H1 (cell line): ENCODE results near the gene RNFT2. TPM values are rescaled to one million over a fixed set of nuclear protein-coding genes. Genes with fewer than 3 reads are reported as not detected.

Source experiments
- CTCF ChIA-PET: fragments of 300-600 bp; sonication (Branson Sonifier 250); formaldehyde crosslinking; loops from one replicate; lab custom pipeline; 2021; ENCODE audit not compliant: partially characterized antibody; lab: Charles Lee
- POLR2A ChIA-PET: fragments of 300-600 bp; sonication (Branson Sonifier 250); formaldehyde crosslinking; loops from one replicate; lab custom pipeline; 2021; ENCODE audit warnings: inconsistent platforms; ENCODE audit not compliant: partially characterized antibody; lab: Charles Lee
- DNase-seq, 2 experiments: peaks; one replicate each; pipeline versions ENCODE4 v3.0.0 to v3.0.0-alpha.2; 2010 to 2022; ENCODE audit warnings: low spot score in 2 of 2, low read depth in 1 of 2, mixed read lengths in 1 of 2
- FAIRE-seq: peaks from 2 replicates; lab custom pipeline; 2011; peaks lifted over from hg19 to GRCh38; lab: Jason Lieb, UNC
- H2AFZ ChIP-seq: 2 replicates; pipeline ENCODE4 v1.8.1; 2012; ENCODE audit warnings: low read length, inconsistent platforms
- H2AK5ac ChIP-seq: 2 replicates; pipeline ENCODE4 v1.6.1; 2013; ENCODE audit warnings: low read depth, low read length
- H2BK120ac ChIP-seq: replicated peaks from 2 replicates; pipeline ENCODE3; 2013; ENCODE audit warnings: low read depth, low read length, inconsistent platforms
- H2BK12ac ChIP-seq: 2 replicates; pipeline ENCODE4 v1.6.1; 2013; ENCODE audit warnings: low read depth, low read length
- H2BK15ac ChIP-seq: 2 replicates; pipeline ENCODE4 v1.6.1; 2013; ENCODE audit warnings: low read length
- H2BK20ac ChIP-seq: 2 replicates; pipeline ENCODE4 v1.6.1; 2013; ENCODE audit warnings: low read length
- H2BK5ac ChIP-seq: 2 replicates; pipeline ENCODE4 v1.6.1; 2013; ENCODE audit warnings: low read depth, low read length
- H3K14ac ChIP-seq: 2 replicates; pipeline ENCODE4 v1.6.1; 2013; ENCODE audit warnings: inconsistent platforms; ENCODE audit not compliant: insufficient read length
- H3K18ac ChIP-seq: 2 replicates; pipeline ENCODE4 v1.6.1; 2013; ENCODE audit warnings: low read length; ENCODE audit errors: extremely low read depth
- H3K23ac ChIP-seq: 2 replicates; pipeline ENCODE4 v1.6.1; 2013; ENCODE audit warnings: inconsistent platforms; ENCODE audit not compliant: insufficient read length
- H3K23me2 ChIP-seq: 2 replicates; pipeline ENCODE4 v1.6.1; 2013; ENCODE audit warnings: low read depth, low read length
- H3K27ac ChIP-seq: 2 replicates; pipeline ENCODE4 v1.6.1; 2011; ENCODE audit warnings: low read depth, low read length, inconsistent platforms
- H3K27me3 ChIP-seq, 4 experiments: replicated peaks in 1 of 4; 1 replicate in 1 of 4; 2 replicates in 3 of 4; pipeline versions ENCODE4 v1.6.1 to v1.8.1; 2011 to 2013; ENCODE audit warnings: low read length in 3 of 4, mild to moderate bottlenecking in 3 of 4, inconsistent platforms in 2 of 4, mixed read lengths in 2 of 4, moderate library complexity in 1 of 4; ENCODE audit not compliant: control insufficient read depth in 3 of 4, insufficient read depth in 3 of 4; ENCODE audit errors: extremely low read depth in 1 of 4
- H3K36me3 ChIP-seq, 4 experiments: 2 replicates each; pipeline versions ENCODE4 v1.6.1 to v1.8.1; 2011 to 2013; ENCODE audit warnings: mild to moderate bottlenecking in 4 of 4, low read length in 3 of 4, moderate library complexity in 2 of 4, control low read depth in 1 of 4, inconsistent platforms in 1 of 4; ENCODE audit not compliant: insufficient read depth in 4 of 4, control insufficient read depth in 2 of 4
- H3K4ac ChIP-seq: replicated peaks from 2 replicates; pipeline ENCODE3; 2013; ENCODE audit warnings: low read length, low read depth, mixed read lengths, inconsistent platforms; ENCODE audit not compliant: insufficient read length
- H3K4me1 ChIP-seq, 4 experiments: replicated peaks in 1 of 4; 1 replicate in 1 of 4; 2 replicates in 3 of 4; pipeline versions ENCODE4 v1.6.1 to v1.8.1; 2011 to 2013; ENCODE audit warnings: low read length in 3 of 4, inconsistent platforms in 2 of 4, mixed read lengths in 1 of 4; ENCODE audit not compliant: insufficient read depth in 4 of 4, control insufficient read depth in 3 of 4
- H3K4me2 ChIP-seq, 2 experiments: 2 replicates each; pipeline versions ENCODE4 v1.6.1 to v1.8.1; 2011 to 2013; ENCODE audit warnings: low read depth in 2 of 2, low read length in 2 of 2, control low read depth in 1 of 2, inconsistent platforms in 1 of 2, mild to moderate bottlenecking in 1 of 2; ENCODE audit not compliant: insufficient read depth in 1 of 2
- H3K4me3 ChIP-seq, 4 experiments: fragments of 200-600, 300-600 bp in 1 of 4; sonication (generic), shearing (Covaris generic), sonication (Bioruptor Twin) in 1 of 4; 2 replicates each; pipeline versions ENCODE4 v1.5.1 to v1.8.1; 2011 to 2016; ENCODE audit warnings: low read length in 4 of 4, low read depth in 3 of 4, control low read depth in 2 of 4, inconsistent platforms in 2 of 4, mild to moderate bottlenecking in 2 of 4, mixed read lengths in 1 of 4, moderate library complexity in 1 of 4; ENCODE audit not compliant: insufficient read depth in 2 of 4; ENCODE audit errors: extremely low read depth in 1 of 4
- H3K56ac ChIP-seq: replicated peaks from 2 replicates; pipeline ENCODE3; 2013; ENCODE audit warnings: low read depth, mild to moderate bottlenecking, mixed read lengths, low read length, inconsistent platforms; ENCODE audit not compliant: insufficient read length
- H3K79me1 ChIP-seq: 2 replicates; pipeline ENCODE4 v1.6.1; 2013; ENCODE audit warnings: low read depth, low read length, control low read depth
- H3K79me2 ChIP-seq, 2 experiments: 2 replicates each; pipeline versions ENCODE4 v1.6.1 to v1.8.1; 2012 to 2013; ENCODE audit warnings: low read length in 2 of 2, mild to moderate bottlenecking in 2 of 2, inconsistent platforms in 1 of 2; ENCODE audit not compliant: insufficient read depth in 2 of 2, control insufficient read depth in 1 of 2
- H3K9ac ChIP-seq, 4 experiments: replicated peaks in 1 of 4; 1 replicate in 1 of 4; 2 replicates in 3 of 4; pipeline versions ENCODE4 v1.6.1 to v1.8.1; 2011 to 2013; ENCODE audit warnings: low read depth in 3 of 4, low read length in 3 of 4, control low read depth in 2 of 4, mild to moderate bottlenecking in 2 of 4, moderate library complexity in 2 of 4, inconsistent platforms in 1 of 4; ENCODE audit errors: extremely low read depth in 1 of 4
- H3K9me3 ChIP-seq, 2 experiments: 2 replicates each; pipeline versions ENCODE4 v1.6.1 to v1.8.1; 2012 to 2013; ENCODE audit warnings: mild to moderate bottlenecking in 2 of 2, moderate library complexity in 2 of 2, control low read depth in 1 of 2, inconsistent platforms in 1 of 2, low read depth in 1 of 2, low read length in 1 of 2, mixed read lengths in 1 of 2; ENCODE audit not compliant: insufficient read depth in 2 of 2
- H4K20me1 ChIP-seq, 2 experiments: replicated peaks in 1 of 2; 2 replicates each; pipeline versions ENCODE3 to v1.8.1; 2011 to 2013; ENCODE audit warnings: inconsistent platforms in 2 of 2, low read length in 2 of 2, mild to moderate bottlenecking in 1 of 2; ENCODE audit not compliant: insufficient read depth in 2 of 2, control insufficient read depth in 1 of 2
- H4K5ac ChIP-seq: 2 replicates; pipeline ENCODE4 v1.6.1; 2013; ENCODE audit warnings: low read length, low read depth, mixed read lengths, inconsistent platforms; ENCODE audit not compliant: insufficient read length
- H4K8ac ChIP-seq: 2 replicates; pipeline ENCODE4 v1.8.0; 2013; ENCODE audit warnings: mild to moderate bottlenecking, moderate library complexity, low read length, inconsistent platforms; ENCODE audit not compliant: insufficient read depth; ENCODE audit errors: extremely low read depth
- H4K91ac ChIP-seq: replicated peaks from 2 replicates; pipeline ENCODE3; 2013; ENCODE audit warnings: low read length, mixed read lengths, inconsistent platforms; ENCODE audit not compliant: insufficient read length
- ASH2L ChIP-seq: fragments of 200-600, 300-600 bp; sonication (generic); IDR thresholded peaks from one replicate; pipeline ENCODE4 v1.7.1; 2017; ENCODE audit warnings: low read length
- EGR1 ChIP-seq: IDR thresholded peaks from 2 replicates; pipeline ENCODE4 v1.6.1; 2011; ENCODE audit warnings: low read depth, low read length, borderline replicate concordance
- EZH2 ChIP-seq: fragments of 200-600 bp; sonication (generic); IDR thresholded peaks from 2 replicates; pipeline ENCODE4 v1.7.1; 2012; ENCODE audit warnings: low read depth, mild to moderate bottlenecking, moderate library complexity, low read length, inconsistent platforms; ENCODE audit not compliant: severe bottlenecking
- JUN ChIP-seq: IDR thresholded peaks from 2 replicates; pipeline ENCODE4 v1.6.1; 2011; ENCODE audit warnings: low read depth, mild to moderate bottlenecking, improper control_type of control experiment, low read length
- SP1 ChIP-seq: IDR thresholded peaks from 2 replicates; pipeline ENCODE4 v1.6.1; 2011; ENCODE audit warnings: low read depth, low read length
- SUZ12 ChIP-seq: fragments of 200-600 bp; sonication (generic); IDR thresholded peaks from 2 replicates; pipeline ENCODE4 v1.6.1; 2012; ENCODE audit warnings: mild to moderate bottlenecking, inconsistent platforms, low read length, moderate library complexity, mixed read lengths
- WGBS, 2 experiments: shearing (Covaris generic) in 1 of 2; methylation state at CpG; one replicate each; pipeline versions ENCODE4 v1.1.6 to v1.1.7; 2013 to 2015; ENCODE audit warnings: low lambda C conversion rate in 2 of 2, mixed read lengths in 2 of 2, inconsistent platforms in 1 of 2, low coverage in 1 of 2, missing lambda C conversion rate in 1 of 2; ENCODE audit not compliant: insufficient replicate concordance in 2 of 2, insufficient coverage in 1 of 2, insufficient read length in 1 of 2; ENCODE audit errors: extremely low coverage in 1 of 2, missing lambda C conversion rate in 1 of 2; 5-methylcytosine and 5-hydroxymethylcytosine counted together
- polyA plus RNA-seq, 7 experiments: library from polyadenylated mRNA; depleted of rRNA in 3 of 7; stranded (reverse) in 5 of 7; unstranded in 2 of 7; fragments of >200 nt in 5 of 7; fragments of 200-250 nt in 2 of 7; gene quantifications; 1 replicate in 5 of 7; 2 replicates in 1 of 7; 4 replicates in 1 of 7; pipeline versions ENCODE4 v1.2.1 to v1.2.3, GENCODE V29; 2011 to 2013; ENCODE audit warnings: missing spikeins in 2 of 7, mixed read lengths in 2 of 7
- total RNA-seq: library from RNA; stranded (reverse); fragmentation: NEBNext Ultra II Directional; extraction: Animal tissue kit (Norgen Biotek cat#: 25700); gene quantifications from 2 replicates; pipeline ENCODE4 v1.2.1, GENCODE V29; 2021
- TF ChIP-seq, protein P1 (sequence below), 3 experiments: IDR thresholded peaks; 1 replicate in 2 of 3; 2 replicates in 1 of 3; pipeline versions ENCODE4 v1.5.1 to v1.6.1; 2011; ENCODE audit warnings: low read length in 3 of 3, mild to moderate bottlenecking in 3 of 3, inconsistent platforms in 2 of 3, low read depth in 1 of 3, moderate library complexity in 1 of 3; ENCODE audit not compliant: insufficient read depth in 1 of 3; ENCODE audit errors: control extremely low read depth in 1 of 3
- TF ChIP-seq, protein P2 (sequence below): IDR thresholded peaks from 2 replicates; pipeline ENCODE4 v1.6.1; 2011; ENCODE audit warnings: low read length, improper control_type of control experiment

Gene RNFT2
- total and polyA plus RNA-seq, 2 of the 8 experiments (the other 6 are each of a cell fraction or from before 2014, with no cell fraction given) = 14.2 to 33.1 TPM

DNA sequence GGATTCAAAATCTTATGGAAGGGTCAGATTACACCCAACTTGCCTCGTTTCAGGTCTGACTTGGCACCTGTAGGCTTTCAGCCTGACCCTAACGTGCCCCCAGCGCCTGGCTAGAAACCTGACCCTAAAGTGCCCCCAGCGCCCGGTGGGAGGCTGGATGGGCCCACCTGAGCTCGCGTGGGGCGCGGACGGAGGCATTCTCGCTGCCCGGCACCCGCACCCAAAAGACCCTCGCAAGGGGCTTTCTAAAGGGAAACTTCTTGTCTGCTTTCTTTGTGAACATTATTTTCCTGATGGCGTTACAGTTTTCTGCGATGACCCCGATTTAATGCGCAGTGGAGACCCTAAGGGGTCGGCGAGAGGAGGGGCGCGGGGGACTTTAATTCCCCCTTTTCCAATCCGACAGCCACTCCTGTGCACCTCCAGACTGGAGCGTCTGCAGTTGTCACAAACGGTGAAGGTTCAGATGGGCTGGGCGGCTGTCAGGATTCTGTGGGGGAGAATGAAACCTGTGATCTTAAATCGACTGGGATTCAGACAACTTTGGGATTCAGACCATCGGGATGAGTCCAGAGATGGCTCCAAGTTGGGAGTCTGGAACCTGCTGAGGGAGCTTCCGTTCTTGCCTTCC is 143.9 kb downstream of the RNFT2 start:
- Histone ChIP-seq H2AK5ac (no peak overlapping the region), H3K79me1 (no peaks in the 10 kb centered on the region), H2BK12ac (no peak overlapping the region), H3K4ac (no peak overlapping the region), H2BK5ac (no peak overlapping the region), H4K91ac (no peak overlapping the region), H3K56ac (no peak overlapping the region), H3K9ac (peak overlapping the region in 3 of 4 experiments; percentile 26 to 54 (median 45); a peak in 2 of 7 replicates), H2AFZ (0 out of 2 replicates have a peak overlapping the region, but pooled peaks have one; percentile 94), H2BK15ac (no peak overlapping the region), H3K18ac (peak overlapping the region; percentile 71; the same call in 1 of the 2 replicates), H3K79me2 (no peaks in the 10 kb centered on the region), H3K27ac (no peak overlapping the region), H3K4me2 (peak overlapping the region; percentile 97 to 98), H3K27me3 (peaks cover 43 to 64% (median 57%) of the 10 kb centered on the region in 4 experiments), H2BK20ac (no peak overlapping the region), H3K36me3 (peaks cover 0 to 4% (median 0%) of the 10 kb centered on the region in 4 experiments; a peak in 1 of 8 replicates), H2BK120ac (no peak overlapping the region), H4K8ac (no peak overlapping the region), H3K23ac (no peak overlapping the region), H3K4me1 (peaks cover 6 to 17% (median 9%) of the 10 kb centered on the region in 4 experiments), H4K5ac (no peak overlapping the region), H3K23me2 (peaks cover 26% of the 10 kb centered on the region; the same call in 1 of the 2 replicates), H3K14ac (no peak overlapping the region), H3K9me3 (no peaks in the 10 kb centered on the region), H3K4me3 (peak overlapping the region; percentile 56 to 89 (median 69)), H4K20me1 (peaks cover 4 to 5% of the 10 kb centered on the region in 2 experiments)
- no peak for FAIRE-seq
- ChIA-PET POLR2A (interaction anchor here (0.6 to 3.7 kb wide), 6 partner anchors 19 to 987 kb away, joined by 3 to 17 read pairs (median 3); partner anchors contain the start of gene FBXW8), CTCF (interaction anchor here (0.6 to 2.5 kb wide), 28 partner anchors 8 to 230 kb away, joined by 3 to 15 read pairs (median 3); no protein-coding TSS in a partner anchor)
- TF ChIP-seq SUZ12 (peak; percentile 73; the same call in 1 of the 2 replicates), JUN (no peak), EZH2 (peak; percentile 77), ASH2L (no peak), SP1 (no peak), EGR1 (no peak)
- TF ChIP-seq, protein P1, sequence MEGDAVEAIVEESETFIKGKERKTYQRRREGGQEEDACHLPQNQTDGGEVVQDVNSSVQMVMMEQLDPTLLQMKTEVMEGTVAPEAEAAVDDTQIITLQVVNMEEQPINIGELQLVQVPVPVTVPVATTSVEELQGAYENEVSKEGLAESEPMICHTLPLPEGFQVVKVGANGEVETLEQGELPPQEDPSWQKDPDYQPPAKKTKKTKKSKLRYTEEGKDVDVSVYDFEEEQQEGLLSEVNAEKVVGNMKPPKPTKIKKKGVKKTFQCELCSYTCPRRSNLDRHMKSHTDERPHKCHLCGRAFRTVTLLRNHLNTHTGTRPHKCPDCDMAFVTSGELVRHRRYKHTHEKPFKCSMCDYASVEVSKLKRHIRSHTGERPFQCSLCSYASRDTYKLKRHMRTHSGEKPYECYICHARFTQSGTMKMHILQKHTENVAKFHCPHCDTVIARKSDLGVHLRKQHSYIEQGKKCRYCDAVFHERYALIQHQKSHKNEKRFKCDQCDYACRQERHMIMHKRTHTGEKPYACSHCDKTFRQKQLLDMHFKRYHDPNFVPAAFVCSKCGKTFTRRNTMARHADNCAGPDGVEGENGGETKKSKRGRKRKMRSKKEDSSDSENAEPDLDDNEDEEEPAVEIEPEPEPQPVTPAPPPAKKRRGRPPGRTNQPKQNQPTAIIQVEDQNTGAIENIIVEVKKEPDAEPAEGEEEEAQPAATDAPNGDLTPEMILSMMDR (IDR thresholded peaks at IDR 0.05; ENCODE audit: control extremely low read depth in 1 of 3, insufficient read depth in 1 of 3, low read depth in 1 of 3, low read length in 3 of 3) = no peak
- TF ChIP-seq, protein P2, sequence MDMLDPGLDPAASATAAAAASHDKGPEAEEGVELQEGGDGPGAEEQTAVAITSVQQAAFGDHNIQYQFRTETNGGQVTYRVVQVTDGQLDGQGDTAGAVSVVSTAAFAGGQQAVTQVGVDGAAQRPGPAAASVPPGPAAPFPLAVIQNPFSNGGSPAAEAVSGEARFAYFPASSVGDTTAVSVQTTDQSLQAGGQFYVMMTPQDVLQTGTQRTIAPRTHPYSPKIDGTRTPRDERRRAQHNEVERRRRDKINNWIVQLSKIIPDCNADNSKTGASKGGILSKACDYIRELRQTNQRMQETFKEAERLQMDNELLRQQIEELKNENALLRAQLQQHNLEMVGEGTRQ = no peak
- WGBS, 2 experiments = 7% methylated on average over 26 of the region's 29 CpGs; no CpG with 5 or more reads in 1 of the 2 experiments
- DNase-seq = no peak
